Measurements from ENCODE around the gene FARP1.

The FARP1 gene, protein sequence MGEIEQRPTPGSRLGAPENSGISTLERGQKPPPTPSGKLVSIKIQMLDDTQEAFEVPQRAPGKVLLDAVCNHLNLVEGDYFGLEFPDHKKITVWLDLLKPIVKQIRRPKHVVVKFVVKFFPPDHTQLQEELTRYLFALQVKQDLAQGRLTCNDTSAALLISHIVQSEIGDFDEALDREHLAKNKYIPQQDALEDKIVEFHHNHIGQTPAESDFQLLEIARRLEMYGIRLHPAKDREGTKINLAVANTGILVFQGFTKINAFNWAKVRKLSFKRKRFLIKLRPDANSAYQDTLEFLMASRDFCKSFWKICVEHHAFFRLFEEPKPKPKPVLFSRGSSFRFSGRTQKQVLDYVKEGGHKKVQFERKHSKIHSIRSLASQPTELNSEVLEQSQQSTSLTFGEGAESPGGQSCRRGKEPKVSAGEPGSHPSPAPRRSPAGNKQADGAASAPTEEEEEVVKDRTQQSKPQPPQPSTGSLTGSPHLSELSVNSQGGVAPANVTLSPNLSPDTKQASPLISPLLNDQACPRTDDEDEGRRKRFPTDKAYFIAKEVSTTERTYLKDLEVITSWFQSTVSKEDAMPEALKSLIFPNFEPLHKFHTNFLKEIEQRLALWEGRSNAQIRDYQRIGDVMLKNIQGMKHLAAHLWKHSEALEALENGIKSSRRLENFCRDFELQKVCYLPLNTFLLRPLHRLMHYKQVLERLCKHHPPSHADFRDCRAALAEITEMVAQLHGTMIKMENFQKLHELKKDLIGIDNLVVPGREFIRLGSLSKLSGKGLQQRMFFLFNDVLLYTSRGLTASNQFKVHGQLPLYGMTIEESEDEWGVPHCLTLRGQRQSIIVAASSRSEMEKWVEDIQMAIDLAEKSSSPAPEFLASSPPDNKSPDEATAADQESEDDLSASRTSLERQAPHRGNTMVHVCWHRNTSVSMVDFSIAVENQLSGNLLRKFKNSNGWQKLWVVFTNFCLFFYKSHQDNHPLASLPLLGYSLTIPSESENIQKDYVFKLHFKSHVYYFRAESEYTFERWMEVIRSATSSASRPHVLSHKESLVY

DNA sequence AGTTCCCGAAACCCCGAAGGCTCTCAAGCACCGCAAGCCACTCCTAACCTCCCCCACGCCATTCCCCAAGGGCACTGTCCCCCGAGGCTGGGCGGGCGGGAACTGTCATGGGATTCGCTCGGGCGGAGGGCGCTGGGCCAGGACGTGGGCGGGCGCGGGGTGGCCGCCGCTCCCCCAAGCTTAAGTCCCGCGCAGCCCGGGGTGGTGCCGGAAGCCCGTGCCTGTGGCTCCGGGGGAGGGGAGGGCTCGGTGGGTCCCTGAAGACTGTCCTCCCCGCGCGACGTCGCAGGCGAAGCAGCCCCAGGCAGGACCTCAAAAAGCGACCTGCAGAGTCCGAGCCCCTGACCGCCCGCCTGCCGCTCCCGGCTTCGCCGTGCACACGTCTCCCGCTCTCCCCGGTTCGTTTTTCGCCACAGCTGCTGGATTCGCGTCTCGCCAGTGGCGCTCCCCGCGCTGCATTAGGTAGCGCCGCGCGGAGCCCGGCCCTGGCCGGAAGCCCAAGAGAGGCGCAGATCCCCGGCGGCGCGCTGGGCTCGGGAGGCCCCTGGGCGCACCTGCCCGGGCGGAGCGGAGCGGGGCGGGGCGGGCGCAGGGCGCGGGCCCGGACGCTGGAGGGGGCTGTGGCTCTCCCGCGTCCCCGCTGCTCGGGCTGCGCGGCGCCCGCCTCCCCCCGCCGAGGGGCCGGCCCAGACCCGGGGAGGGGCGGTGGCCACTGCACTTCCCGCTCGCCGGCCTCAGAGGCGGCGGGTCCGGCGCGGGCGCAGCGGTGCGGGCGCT lies at the start of gene FARP1:
TSS of gene FARP1 (plus strand) at position 715 of the 777 bp plus-strand sequence. CDS start 70,149 bp downstream, outside the sequence.
- no peak for DNase-seq (ENCODE audit: low read depth in 2 of 2)

GRCh38 chr13:98094678-98095266 lies 48.1 kb upstream of the FARP1 start:
- no peak for DNase-seq (ENCODE audit: low read depth in 2 of 2)

- no peak for DNase-seq (ENCODE audit: low read depth in 2 of 2)
These were observed 46.8 kb upstream of the FARP1 start for GRCh38 chr13:98096059-98096458.

DNA sequence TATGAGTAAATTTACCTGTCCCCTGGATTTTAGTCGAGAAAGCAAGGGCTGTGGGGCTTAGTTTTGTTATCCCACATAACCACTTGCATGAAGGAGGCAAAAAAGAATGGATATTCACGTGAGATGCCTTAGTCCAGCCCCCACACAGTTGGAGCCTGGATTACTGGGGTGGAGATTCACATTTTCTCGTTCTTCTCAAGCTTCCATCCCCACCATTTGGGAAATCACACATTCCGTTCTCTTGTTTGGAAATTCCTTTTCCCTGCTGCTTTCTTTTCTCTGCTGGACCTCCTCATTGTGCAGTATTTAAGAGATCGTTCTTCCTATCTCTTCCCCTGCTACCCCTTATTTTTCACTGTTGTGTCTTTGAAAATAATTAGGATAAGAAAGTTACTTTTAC lies 45.1 kb upstream of the FARP1 start:
- DNase-seq (ENCODE audit: low read depth in 2 of 2): no peak

- no peak for DNase-seq (ENCODE audit: low read depth in 2 of 2)
These were observed 44.4 kb upstream of the FARP1 start for GRCh38 chr13:98098516-98098915.

DNA sequence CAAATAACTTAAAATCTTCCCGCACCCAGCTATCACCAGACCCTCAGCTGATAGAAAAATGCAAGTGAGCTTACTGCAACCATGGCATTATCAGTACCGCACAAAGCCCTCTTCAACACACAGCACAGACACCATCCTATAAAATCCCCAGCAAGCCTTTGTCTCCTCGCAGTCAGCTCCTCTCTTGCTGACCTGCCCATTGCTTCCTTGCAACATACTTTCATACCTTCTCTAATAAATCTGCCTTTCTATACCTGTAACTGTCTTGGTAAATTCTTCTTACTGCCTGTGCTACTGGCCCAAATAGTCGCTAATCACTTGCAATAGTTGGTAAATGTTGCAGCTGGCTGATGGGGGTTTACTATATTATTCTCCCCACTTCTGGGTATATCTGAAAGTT lies 43.3 kb upstream of the FARP1 start:
- DNase-seq (ENCODE audit: low read depth in 2 of 2): no peak

- DNase-seq (ENCODE audit: low read depth in 2 of 2): no peak
These were observed 42.4 kb upstream of the FARP1 start for GRCh38 chr13:98100481-98100880.

DNA sequence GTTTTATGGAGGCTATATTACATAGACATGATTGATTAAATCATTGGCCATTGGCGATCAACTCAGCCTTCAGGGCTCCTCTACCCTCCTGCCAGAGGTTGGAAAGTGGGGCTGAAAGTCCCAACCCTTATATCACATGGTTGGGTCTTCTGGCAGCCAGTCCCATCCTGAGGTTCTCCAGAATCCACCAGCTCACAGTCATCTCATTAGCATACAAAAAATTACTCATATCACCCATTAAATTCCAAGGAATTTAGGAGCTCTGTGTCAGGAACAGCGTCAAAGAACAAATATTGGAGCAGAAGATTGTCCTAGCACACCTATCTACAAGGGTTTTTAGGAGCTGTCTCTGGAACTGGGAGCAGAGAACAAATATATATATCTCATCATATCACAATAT lies 39.4 kb upstream of the FARP1 start:
- DNase-seq (ENCODE audit: low read depth in 2 of 2): no peak

GRCh38 chr13:98103942-98104880 lies 38.7 kb upstream of the FARP1 start:
- no peak for DNase-seq (ENCODE audit: low read depth in 2 of 2)

DNA sequence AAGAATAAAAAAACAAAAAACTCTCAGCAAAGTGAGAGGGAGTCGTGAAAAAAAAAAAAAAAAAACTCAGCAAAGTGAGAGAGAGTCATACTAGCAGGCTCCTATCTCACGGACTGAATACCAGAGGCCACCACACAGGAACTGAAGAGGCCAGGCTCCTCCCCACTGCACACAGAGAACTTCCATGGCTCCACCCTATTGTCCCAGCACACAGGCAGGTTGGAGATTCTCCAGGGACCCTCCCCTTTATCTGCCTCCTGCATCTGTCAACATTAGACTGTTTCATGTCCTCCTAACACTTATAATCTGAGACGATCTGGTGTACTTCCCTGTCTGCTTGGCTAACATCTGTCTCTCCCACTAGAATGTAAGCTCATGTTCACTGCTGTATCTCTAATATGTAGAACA lies 37.0 kb upstream of the FARP1 start:
- no peak for DNase-seq (ENCODE audit: low read depth in 2 of 2)

DNA sequence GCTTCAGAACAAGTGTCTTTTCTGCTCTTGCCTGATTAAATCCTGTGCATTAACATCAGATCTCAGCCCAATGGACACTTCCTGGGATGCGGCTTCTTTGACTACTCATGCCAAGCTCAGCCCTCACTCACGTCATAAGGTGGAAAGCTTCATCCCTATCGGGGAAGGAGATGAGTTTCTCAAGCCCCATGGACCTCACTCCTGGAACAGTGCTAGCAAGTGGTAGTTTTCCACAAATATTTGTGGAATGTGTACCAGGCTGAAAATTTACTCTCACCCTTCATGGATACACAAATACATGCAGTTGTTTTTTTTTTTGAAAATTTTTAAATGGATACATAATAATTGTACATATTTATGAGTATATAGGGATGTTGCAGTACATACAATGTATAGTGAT lies 34.6 kb upstream of the FARP1 start:
- DNase-seq (ENCODE audit: low read depth in 2 of 2): no peak

DNA sequence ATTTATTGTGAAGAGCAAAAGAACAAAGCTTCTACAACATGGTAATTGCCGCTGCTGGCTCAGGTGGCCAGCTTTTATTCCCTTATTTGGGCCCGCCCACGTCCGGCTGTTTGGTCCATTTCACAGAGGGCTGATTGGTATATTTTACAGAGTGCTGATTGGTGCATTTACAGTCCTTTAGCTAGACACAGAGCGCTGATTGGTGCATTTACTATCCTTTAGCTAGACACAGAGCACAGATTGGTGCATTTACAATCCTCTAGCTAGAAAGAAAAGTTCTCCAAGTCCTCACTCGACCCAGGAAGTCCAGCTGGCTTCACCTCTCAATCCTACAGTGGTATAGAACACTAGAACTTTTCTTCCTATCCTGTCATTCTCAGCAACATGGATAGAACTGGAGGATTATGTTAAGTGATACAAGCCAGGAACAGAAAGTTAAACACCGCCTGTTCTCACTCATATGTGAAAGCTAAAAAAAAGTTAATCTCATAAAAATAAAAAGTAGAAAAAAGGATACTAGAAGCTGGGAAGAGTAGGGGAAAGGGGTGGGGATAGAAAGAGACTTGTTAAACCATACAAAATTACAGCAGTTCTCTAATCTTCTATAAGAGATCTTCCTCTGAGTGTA lies 33.6 kb upstream of the FARP1 start:
- no peak for DNase-seq (ENCODE audit: low read depth in 2 of 2)

DNA sequence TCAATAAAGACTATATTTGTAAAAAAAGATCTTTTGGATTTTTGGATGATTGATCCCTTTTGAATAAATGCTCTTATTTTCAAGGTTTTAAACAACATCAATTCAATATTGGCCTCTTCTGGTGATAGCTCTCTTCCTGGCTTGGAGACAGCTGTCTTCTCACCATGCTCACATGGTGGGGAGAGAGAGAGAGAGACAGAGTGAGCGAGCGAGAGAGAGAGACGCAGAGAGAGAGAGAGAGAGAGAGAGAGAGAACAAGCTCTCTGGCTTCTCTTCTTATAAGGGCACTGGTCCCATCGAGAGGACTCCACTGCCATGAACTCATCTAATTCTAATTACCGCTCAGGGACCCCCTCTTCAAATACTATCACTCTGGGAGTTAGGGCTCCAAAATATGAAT lies 32.1 kb upstream of the FARP1 start:
- DNase-seq (ENCODE audit: low read depth in 2 of 2): no peak

DNA sequence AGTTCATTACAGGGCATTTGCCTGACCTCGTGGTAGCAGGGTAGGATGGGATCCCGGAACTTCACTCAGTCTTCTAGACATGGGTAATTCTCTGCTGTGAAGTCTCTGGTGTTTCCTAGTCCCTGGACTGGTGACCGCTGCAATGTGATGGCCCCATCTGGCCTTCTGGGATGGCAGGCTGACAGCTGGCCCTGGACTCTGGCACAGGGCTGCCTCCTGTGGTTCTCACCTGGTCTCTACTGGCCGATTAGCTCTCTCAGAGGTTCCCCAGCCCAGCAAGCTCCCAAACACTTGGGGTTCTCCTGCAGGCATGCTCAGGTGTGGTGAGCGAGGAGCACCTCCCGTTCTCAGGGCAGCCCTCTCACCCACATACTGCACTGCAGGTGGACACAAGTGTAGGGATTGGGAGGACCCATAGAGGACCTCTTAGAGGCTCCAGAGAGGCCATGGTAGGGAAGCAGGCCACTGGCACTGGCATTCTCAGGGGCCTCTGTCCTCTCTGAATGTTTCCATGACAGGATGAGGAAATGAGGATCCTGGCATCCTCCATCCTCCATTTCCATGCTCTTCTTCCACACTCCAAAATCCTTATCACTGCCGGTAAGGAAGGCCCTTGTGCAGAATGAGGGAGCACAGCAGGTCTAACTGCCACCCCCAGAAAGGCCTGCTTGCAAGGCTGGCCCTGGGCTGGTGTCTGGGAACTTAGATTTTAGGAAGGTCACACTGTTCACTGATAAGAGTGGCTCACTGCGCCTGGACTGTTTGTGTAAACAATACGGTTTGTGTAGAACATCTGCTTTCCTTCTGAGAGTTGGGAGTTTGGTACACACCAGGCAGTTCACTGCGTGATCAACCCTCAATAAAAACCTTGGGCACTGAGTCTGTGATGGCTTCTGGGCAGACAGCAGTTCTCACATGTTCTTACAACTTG lies 31.5 kb upstream of the FARP1 start:
- no peak for DNase-seq (ENCODE audit: low read depth in 2 of 2)

- no peak for DNase-seq (ENCODE audit: low read depth in 2 of 2)
These were observed 30.4 kb upstream of the FARP1 start for GRCh38 chr13:98112456-98112855.

DNA sequence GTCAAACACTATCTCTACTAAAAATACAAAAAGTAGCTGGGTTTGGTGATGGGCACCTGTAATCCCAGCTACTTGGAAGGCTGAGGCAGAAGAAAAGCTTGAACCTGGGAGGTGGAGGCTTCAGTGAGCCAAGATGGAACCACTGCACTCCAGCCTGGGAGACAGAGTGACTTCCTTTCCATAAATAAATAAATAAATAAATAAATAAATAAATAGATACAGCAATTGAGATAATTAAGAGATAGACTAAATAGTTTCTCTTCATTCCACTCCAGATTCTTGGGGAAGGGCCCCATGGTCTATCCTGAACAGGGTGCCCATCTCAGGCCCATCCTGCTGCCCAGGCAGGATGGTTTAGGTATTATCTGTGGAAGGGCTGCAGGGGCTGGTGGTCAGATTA lies 24.0 kb upstream of the FARP1 start:
- no peak for DNase-seq (ENCODE audit: low read depth in 2 of 2)

- no peak for DNase-seq (ENCODE audit: low read depth in 2 of 2)
These were observed 19.7 kb upstream of the FARP1 start for GRCh38 chr13:98123176-98123575.

DNA sequence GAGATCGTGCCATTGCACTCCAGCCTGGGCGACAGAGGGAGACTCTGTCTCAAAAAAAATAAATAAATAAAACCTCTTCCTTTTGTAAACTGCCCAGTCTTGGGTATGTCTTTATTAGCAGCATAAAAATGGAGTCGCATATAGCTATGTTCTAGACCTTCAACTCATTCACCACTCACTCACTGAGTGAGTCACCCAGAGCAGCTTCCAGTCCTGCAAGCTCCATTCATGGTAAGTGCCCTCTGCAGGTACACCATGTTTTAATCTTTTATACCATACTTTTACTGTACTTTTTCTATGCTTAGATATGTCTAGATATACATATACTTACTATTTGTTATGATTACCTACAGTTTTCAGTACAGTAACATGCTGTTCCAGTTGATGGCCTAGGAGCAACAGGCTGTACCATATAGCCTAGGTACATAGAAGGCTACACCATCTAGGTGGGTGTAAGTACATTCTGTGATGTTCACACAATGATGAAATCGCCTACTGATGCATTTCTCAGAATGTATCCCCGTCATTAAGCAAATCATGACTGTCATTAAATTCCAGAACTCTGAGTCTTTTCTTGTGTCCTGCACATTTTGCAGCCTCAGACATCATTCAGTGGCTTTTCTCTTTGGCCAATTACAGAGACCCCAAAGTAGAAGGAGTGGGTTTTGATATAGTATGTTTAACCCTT lies 13.7 kb upstream of the FARP1 start:
- no peak for DNase-seq (ENCODE audit: low read depth in 2 of 2)
